ENCODE results near the gene TSPAN31.

DNA sequence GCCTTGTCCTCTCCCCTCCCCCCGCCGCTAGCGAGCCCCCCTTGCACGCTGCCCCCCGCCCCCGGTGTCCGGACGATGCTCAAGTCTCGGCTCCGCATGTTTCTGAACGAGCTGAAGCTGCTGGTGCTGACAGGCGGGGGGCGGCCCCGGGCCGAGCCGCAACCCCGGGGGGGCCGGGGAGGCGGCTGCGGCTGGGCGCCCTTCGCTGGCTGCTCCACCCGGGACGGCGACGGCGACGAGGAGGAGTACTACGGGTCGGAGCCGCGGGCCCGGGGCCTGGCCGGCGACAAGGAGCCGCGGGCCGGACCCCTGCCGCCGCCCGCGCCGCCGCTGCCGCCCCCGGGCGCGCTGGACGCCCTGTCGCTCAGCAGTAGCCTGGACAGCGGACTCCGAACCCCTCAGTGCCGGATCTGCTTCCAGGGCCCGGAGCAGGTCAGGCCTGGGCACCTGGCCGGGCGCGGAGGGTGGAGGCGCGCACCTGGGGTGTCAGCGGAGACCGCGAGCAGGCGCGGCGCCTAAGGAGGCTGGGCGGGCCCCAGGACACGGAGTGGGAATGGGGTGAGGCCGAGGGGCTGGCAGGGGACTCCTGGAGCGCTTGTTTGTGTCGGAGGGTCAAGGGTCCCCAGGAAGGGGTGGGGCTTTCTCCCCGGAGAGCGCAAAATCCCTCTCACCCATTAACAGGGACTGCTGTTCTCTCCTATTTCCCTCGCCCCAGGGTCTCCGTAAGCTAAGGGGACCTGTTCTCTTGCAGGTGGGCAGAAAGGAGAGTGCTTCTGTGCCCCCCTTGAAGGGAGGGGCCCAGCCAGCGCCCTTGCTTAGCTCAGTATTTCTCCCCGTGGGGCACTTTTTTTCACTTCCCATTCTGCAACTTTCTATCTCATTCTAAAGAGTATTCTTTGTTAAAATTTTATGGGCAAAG, 10.9 kb downstream of the TSPAN31 start:
- TF ChIP-seq, protein P1, sequence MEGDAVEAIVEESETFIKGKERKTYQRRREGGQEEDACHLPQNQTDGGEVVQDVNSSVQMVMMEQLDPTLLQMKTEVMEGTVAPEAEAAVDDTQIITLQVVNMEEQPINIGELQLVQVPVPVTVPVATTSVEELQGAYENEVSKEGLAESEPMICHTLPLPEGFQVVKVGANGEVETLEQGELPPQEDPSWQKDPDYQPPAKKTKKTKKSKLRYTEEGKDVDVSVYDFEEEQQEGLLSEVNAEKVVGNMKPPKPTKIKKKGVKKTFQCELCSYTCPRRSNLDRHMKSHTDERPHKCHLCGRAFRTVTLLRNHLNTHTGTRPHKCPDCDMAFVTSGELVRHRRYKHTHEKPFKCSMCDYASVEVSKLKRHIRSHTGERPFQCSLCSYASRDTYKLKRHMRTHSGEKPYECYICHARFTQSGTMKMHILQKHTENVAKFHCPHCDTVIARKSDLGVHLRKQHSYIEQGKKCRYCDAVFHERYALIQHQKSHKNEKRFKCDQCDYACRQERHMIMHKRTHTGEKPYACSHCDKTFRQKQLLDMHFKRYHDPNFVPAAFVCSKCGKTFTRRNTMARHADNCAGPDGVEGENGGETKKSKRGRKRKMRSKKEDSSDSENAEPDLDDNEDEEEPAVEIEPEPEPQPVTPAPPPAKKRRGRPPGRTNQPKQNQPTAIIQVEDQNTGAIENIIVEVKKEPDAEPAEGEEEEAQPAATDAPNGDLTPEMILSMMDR (IDR thresholded peaks at IDR 0.05; ENCODE audit: borderline replicate concordance, extremely low read depth, low read length, poor library complexity, severe bottlenecking) = no peak
- TF ChIP-seq EZH2 (IDR thresholded peaks at IDR 0.05; ENCODE audit: borderline replicate concordance, low read depth, low read length, severe bottlenecking) = no peak

Data from DND-41 (cell line).